GM19351 (cell line): Measurements from ENCODE around the gene LRRC7.
"Not testable (repeated sequence)": the region's sequence is repeated elsewhere in the genome, so short reads cannot be mapped to it uniquely, and the experiment has no call there.

Experiments
- ATAC-seq: cut with Tn5 transposase; IDR thresholded peaks from one replicate; pipeline ENCODE4 v1.9.1; 2021; ENCODE audit warnings: mild to moderate bottlenecking, moderate library complexity; ENCODE audit not compliant: unreplicated experiment

The LRRC7 gene

GRCh38 chr1:69861641-69862040 lies 293.9 kb downstream of the LRRC7 start:
- ATAC-seq, result no peak

- no peak for ATAC-seq
These were observed 295.2 kb downstream of the LRRC7 start for GRCh38 chr1:69862906-69863305.

- no peak for ATAC-seq
These were observed 296.0 kb downstream of the LRRC7 start for GRCh38 chr1:69863704-69864103.

- no peak for ATAC-seq
These were observed 303.7 kb downstream of the LRRC7 start for GRCh38 chr1:69871412-69871811.

- ATAC-seq, result no peak
These were observed 310.6 kb downstream of the LRRC7 start for GRCh38 chr1:69878338-69878737.

GRCh38 chr1:69888016-69888415 lies 320.3 kb downstream of the LRRC7 start:
- not testable (repeated sequence) for ATAC-seq

- no peak for ATAC-seq
These were observed 320.9 kb downstream of the LRRC7 start for GRCh38 chr1:69888657-69889056.

GRCh38 chr1:69898403-69898947 lies 330.8 kb downstream of the LRRC7 start:
- no peak for ATAC-seq

- ATAC-seq, result no peak
These were observed 343.6 kb downstream of the LRRC7 start for GRCh38 chr1:69911301-69911801.

GRCh38 chr1:69913977-69914376 lies 346.3 kb downstream of the LRRC7 start:
- no peak for ATAC-seq

- ATAC-seq, result no peak
These were observed 347.4 kb downstream of the LRRC7 start for GRCh38 chr1:69914976-69915765.

- no peak for ATAC-seq
These were observed 351.6 kb downstream of the LRRC7 start for GRCh38 chr1:69919129-69919921.

GRCh38 chr1:69919922-69920273 lies 352.2 kb downstream of the LRRC7 start:
- ATAC-seq, result no peak

GRCh38 chr1:69920426-69920825 lies 352.7 kb downstream of the LRRC7 start:
- no peak for ATAC-seq

- no peak for ATAC-seq
These were observed 353.8 kb downstream of the LRRC7 start for GRCh38 chr1:69921486-69921885.

- not testable (repeated sequence) for ATAC-seq
These were observed 360.5 kb downstream of the LRRC7 start for GRCh38 chr1:69928234-69928633.

GRCh38 chr1:69929308-69930057 lies 361.8 kb downstream of the LRRC7 start:
- ATAC-seq, result no peak

- ATAC-seq, result no peak
These were observed 362.7 kb downstream of the LRRC7 start for GRCh38 chr1:69930396-69930795.

GRCh38 chr1:69932760-69933159 lies 365.0 kb downstream of the LRRC7 start:
- no peak for ATAC-seq

GRCh38 chr1:69940231-69940630 lies 372.5 kb downstream of the LRRC7 start:
- no peak for ATAC-seq

- no peak for ATAC-seq
These were observed 373.1 kb downstream of the LRRC7 start for GRCh38 chr1:69940816-69941215.
